Activated CD4-positive, alpha-beta T cell treated with anti-CD3 and anti-CD28 coated beads, Interleukin-2, Interleukin-6, amounts not matched to agents 100 ng/mL and 50 ng/mL, durations not matched to agents 16 hours and 8 hours (primary cell): ENCODE results near the gene C13orf46.
"Not testable (repeated sequence)": the region's sequence is repeated elsewhere in the genome, so short reads cannot be mapped to it uniquely, and the experiment has no call there.

Experiments
- DNase-seq: peaks from one replicate; pipeline ENCODE4 v3.0.0-alpha.2; 2020

Gene C13orf46

DNA sequence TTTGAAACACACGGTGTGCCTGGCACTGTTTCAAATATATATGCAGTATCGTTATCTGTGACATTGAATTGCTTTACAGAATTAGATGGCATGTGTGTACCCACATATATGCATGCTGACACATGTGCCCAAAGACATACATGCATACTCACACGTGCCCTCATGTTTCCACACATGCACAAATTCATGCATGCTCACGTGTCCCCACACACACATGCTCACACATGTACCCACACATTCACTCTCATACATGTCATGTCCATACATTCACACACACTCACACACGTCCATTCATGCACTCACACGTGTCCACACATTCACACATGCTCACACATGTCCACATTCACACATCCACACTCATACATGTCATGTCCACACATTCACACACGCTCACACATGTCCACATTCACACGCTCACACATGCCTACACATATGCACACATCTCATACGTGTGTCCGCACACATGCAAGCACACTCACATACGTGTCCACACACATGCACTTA, 17.9 kb upstream of the C13orf46 start:
- DNase-seq, result no peak

DNA sequence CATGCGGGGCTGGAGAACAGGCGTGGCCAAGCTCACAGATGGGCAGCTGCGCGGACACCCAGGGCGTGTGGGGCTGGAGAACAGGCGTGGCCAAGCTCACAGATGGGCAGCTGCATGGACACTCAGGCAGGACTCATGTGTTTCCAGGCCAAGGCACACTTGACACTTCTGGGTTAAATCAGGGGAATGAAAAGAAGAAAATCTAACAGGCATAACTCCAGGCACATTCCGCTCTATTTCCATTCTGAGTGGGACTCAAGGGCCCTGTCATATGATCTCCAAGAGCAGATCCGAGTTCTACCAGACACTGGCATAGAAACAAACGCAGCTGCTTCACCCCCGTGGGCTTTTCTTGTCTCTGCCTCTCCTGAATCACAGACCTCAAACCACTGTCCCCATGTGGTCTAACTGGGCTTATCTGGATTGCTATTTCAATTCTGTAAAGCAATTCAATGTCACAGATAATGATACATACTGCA, 17.4 kb upstream of the C13orf46 start:
- no peak for DNase-seq

DNA sequence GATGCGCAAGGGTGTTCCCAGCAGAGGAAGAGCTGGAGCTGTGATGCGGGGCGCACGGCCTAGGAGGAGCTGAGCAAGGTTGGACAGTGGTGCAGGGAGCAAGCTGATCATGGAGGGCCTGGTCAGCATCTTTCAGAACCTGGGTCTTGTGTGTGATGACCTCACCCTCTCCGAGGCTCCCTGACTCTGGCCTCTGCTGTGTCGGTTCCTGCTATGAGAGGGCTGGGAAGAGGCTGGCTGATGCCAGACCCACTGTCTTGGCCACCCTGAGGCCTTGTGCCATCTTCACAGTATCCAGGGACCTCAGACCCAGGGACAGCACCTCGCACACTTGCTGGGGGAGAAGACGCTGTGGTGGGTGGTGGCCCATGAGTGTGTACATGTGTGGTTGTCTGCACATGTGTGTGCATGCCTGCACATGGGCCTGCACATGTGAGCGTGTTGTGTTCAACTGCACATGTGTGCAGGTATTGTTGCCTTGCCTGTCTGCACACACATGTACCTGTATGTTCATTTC, 16.5 kb upstream of the C13orf46 start:
- DNase-seq, result no peak

DNA sequence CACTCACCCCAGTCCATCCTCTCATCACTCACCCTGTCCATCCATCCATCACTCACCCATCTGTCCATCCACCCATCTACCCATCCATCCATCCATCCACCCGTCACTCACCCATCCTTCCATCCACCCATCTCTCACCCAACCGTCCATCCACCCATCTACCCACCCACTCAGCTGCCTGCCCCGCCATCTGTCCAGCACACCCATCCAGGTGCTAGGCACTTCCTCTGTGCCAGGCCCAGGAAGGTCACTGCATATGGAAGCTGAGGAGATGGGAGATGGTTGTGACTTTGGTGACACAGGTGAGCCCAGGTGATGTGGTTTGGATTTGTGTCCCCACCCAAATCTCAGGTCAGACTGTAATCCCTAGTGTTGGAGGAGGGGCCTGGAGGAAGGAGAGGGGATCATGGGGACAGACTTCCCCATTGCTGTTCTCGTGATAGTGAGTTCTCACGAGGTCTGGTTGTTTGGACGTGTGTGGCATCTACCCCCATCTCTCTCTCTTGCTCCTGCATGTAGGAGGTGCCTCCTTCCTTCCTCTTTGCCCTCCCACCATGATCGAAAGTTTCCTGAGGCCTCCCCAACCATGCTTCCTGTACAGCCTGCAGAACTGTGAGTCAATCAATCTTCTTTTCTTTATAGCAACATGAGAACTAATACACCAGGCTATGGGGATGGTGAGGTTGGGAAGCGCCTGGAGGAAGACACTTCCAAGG, 15.9 kb upstream of the C13orf46 start:
- DNase-seq, result no peak

DNA sequence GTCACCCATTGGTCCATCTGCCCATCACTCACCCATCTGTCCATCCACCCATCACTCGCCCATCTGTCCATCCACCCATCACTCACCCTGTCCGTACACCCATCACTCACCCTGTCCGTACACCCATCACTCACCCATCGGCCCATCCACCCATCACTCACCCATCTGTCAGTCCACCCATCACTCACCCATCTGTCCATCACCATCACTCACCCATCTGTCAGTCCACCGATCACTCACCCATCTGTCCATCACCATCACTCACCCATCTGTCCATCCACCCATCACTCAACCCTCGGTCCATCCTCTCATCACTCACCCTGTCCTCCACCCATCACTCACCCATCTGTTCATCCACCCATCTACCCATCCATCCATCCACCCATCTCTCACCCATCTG, 15.0 kb upstream of the C13orf46 start:
- not testable (repeated sequence) for DNase-seq

DNA sequence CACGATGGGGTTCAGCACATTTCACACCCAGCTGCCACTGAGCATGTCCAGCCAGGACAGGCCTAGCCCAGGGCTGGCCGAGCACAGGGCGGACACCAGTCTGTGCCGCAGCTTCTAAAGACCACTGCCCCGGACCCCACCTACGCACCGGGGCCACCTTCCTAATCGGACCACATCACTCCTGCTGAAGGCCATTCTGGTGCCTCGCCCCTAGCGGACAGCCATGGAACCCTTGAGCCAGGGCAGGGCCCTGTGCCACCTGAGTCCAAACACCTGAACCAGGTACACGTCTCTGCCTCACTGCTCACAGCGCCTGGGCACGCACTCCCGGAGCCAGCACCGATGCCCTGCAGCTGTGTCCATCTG, 8.4 kb upstream of the C13orf46 start:
- DNase-seq, result no peak

DNA sequence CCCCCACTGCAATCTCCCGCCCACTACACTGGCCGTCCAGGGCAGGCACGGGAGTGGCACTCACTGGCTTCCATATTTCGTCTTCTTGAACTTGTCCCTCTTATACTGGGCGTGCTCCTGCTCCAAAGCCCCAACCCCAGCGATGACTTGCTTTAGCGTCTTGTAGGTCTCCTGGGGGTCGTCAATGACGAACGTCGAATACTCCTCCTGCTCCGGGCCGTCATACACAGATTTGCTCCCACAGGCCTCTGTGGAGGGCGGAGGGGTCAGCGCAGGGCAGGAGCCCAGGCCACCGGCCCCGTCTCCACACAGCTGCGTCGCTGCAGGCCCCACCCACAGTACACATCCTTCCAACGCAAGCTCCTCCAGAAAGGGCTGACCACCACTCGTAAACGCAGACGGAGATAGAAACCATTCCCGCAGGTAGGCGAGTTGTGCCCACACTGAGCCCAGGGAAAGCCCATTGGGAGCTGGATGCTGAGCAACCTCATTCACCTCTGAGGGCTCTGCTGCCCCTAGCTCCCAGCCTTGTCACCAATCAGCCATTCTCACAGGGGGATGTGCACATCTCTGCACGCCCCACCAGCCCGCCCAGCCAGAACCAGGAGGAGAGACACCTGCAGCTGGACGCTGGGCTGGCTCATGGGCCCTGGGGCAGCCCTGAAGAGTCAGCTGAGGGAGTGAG, 7.9 kb upstream of the C13orf46 start:
- DNase-seq, result no peak

DNA sequence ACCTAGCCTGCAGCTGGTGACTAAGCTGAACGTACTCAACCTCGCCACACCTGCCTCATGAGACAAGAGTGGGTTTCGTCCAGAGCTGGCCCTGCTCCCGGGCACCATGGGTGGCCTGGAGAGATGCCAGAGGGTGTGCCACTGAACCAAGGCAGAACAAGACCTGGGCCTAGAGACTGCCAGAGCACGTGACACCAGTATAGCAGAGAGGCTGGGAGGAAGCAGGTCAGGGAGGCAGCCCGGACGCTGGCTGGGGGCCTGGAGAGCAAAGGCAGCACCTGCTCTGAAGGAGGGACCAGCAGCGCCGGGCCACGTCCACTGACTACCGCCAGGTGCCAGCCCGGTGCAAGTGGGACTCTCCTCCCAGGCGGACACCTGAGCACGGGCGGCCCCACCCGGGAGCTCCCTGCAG, 7.3 kb upstream of the C13orf46 start:
- no peak for DNase-seq

DNA sequence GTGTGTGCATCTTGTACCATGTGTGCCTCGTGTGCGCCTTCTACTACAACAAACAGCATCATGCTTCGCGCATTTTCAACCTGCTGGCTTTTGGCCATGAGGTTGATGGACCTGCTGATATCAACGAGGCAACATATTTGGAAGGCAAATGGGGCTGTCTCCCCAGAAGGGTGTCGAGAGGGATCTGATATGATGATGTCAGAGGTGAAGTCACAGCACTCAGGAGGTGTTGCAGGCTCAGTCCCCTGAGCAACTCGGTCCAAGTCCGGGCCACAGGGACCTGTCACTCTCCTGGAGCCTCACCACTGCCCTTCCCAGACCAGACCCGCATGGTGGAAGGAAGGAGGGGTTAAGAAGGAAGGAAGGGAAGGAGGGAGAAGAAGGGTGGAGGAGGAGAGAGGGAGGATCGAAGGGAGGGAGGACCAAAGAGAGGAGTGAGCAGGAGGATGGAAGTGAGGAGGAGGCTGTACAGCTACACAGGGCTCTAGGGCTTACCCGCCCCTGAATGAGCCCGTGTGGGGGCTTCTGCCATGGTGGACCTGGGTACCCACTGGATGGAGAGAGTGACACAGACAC, 6.7 kb upstream of the C13orf46 start:
- DNase-seq, result no peak

DNA sequence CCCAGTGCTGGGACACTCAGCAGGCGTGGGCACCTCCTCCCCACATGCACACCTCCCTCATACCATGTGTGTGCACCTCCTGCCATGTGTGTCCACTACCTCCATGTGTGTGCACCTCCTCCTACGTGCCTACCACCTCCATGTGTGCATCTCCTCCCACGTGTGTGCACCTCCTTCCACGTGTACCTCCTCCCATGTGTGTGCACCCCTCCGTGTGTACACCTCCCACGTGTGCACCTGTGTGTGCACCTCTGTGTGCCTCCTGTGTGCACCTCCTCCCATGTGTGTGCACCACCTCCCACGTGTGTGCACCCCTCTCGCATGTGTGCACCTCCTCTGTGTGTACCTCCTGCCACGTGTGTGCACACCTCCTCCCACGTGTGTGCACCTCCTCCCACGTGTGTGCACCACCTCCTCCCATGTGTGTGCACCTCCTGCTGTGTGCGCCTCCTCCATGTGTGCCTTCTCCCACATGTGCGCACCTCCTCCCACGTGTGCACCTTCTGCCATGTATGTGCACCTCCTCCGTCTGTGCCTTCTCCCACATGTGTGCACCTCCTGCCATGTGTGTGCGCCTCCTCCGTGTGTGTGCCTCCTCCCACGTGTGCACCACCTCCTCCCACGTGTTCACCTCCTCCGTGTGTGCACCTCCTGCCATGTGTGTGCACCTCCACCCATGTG, 6.1 kb upstream of the C13orf46 start:
- no peak for DNase-seq

DNA sequence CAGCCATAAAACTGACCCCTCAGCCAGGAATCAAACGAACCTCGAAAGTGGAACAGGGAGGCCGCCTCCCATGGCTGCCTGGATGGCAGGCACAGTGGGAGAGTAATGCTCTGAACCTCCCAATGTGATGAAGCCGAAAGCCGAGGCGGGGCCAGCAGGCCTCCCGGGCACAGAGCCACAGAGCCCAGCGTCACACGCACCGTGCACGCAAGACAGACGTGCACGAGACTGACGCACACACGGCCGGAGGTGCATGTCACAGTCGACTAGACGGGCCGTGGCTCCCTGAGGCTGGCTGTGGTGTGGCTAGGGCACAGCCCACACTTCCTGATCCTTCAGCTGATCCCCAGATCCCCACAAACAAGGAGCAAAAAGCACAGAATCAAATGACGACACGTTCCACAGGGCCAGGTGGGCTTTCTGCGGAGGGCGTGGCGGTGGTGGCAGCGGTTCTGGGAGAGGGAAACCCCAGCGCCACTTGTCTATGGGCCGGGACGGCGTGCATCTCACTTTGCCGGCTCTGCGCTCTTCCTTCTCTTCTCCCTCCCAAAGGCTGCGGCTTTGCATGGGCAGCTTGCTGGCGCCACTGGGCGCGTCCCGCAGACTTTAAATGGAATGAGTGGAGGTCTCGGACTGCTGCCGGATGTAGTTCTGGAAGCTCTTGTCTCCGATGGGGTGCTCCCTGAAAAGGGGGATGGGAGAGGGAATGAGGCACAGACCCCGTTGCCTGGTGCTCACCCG, 5.0 kb upstream of the C13orf46 start:
- no peak for DNase-seq

DNA sequence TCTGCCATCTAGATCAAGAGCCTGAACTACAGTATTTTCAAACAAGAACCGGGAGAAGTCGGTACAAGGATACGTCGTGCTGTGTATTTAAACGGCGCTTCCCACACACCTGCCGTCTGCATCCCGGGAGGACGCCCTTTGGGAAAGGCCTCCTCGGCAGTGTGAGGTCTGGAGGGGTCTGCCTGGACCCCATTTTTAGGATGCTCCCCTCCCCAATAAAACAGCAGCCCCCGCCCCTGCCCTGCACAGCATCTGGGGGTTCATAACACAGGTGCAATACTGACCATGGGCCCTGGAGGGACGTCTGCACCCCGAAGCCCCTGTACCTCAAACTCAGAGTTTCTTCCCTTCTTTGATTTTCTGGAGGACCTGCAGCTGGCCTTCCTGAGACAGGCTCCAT, 4.1 kb upstream of the C13orf46 start:
- no peak for DNase-seq

DNA sequence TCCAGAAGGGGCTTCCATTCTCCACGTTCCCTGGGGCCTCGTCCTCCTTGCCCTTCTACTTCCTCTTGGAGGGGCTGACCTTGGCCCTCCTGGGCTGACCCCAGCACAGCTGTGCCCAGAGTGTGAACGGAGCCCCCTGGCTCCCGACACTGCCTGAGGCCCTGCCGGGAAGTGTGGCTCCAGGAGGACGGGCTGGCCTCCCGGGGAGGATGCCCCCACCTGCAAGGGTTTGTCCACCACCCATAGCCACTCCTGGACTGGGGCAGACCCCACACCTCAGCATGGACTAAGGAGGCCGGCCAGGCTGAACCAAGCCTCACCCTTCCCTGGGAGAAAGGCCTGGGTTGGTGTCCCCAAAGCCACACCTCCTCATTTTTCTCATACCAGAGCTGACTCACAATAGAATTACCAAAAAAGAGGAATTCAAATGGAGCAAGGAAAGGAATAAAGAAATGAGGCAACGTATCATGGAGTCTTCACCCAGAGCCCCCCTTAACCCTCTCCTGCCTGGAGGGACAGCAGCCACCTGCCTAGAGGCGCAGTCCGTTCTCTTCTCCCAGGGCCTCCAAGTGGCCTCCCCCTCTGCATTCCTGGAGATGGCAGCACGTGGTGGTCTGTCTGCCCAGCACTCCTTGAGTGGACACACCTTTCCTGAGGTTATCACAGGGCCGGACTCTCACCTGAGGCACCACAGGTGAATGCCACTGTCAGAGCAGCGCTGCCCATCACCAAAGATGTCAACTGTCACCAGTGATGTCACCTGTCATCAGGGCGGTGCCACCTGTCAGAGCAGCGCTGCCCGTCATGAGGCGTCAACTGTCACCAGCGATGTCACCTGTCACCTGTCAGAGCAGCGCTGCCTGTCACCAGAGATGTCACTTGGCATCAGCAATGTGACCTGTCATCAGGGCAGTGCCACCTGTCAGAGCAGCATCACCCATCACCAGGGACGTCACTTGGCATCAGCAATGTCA, 3.1 kb upstream of the C13orf46 start:
- no peak for DNase-seq

DNA sequence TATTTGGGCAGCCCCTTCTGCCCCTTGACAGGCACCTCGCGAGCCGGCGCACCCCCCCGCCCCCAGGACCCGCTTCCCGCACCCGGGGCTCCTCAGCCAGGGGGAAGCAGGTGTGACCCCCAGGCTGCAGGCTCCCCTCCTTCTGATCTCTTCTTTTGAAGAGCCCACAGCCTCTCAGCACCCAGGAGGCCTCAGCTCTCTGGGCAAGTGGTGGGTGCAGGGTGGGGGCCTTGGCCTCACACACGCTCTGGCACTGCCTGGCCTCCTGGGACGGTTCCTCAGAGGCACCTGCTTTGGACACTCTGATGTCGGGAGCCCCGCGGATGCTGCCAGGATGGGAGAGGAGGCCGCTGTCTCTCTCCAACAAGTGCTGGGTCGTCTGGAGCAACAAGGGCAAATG, 1.5 kb upstream of the C13orf46 start:
- DNase-seq, result no peak

DNA sequence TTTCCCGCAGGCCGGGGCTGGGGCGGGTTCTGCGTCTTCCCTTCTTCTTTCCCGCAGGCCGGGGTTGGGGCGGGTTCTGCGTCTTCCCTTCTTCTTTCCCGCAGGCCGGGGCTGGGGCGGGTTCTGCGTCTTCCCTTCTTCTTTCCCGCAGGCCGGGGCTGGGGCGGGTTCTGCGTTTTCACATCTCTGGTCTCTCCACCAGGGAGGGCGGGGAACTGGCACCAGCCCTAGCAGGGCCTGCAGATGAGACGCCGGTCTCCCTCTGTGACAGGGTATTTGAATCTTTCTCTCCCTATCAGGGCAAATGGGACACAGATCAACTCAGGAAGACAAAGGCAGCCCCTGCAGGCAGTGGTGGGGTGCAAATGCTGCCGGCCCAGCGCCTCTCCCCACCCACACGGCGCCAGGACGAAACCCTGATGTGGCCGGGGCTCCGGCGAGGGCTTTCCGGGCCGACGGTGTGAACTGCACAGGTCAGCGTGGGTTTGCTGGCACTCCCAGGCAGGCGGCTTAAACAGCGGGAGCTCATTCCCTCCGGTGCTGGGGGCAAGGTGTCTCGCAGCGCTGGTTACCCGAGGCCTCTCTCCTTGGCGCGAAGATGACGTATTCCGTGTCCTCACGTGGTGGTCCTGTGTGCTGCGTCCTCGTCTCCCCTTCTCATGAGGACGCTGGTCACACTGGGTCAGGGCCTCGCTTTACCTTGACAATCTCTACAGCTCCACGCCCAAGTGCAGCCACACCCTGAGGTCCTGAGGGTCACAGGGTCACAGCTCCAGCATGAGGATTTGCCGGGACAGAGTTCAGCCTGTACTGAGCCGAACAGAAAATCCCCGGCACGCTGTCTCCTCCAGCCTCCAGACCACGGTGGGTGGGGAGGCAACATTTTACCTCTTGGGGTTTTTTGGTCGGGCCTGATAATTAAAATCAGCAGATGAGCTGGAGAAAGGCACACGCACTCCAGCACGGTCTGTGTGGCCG, 717 bp upstream of the C13orf46 start:
- DNase-seq, result no peak

DNA sequence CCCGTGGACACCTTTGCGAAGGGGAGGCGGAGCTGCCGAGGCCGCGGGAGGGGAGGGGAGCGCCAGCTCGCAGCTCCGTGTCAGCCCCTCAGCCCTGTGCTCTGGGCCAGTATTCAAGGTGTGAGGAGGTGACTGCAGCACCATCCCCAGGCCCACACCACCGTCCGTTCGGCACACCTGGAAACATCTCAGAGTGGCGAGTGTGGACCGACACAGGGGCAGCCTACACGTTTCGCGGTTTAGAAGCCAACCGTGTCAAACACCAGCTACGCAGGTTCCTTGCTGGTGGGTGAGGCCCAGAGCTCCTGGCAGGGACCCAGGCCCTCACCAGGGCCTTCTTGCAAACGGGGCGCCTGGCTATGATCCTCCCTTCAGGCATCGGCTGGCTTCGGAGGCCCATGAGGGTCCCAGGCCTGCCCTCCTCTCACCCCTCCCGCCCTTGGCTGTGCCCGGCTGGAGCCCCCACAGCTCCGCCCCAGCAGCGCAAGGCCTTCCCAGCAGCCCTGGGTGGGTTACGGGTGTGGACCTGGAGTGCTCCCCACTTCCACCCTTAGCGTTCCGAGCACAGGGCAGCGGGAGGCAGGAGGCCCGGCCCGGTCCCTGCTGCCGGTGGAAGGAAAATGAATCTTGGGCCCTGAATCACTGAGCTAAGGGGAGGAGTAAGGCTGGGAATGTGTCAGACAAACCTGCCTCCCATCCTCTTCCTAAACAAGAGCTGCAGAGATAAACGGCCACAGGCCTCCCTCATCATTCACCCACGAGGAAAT, 1.2 kb downstream of the C13orf46 start:
- no peak for DNase-seq

DNA sequence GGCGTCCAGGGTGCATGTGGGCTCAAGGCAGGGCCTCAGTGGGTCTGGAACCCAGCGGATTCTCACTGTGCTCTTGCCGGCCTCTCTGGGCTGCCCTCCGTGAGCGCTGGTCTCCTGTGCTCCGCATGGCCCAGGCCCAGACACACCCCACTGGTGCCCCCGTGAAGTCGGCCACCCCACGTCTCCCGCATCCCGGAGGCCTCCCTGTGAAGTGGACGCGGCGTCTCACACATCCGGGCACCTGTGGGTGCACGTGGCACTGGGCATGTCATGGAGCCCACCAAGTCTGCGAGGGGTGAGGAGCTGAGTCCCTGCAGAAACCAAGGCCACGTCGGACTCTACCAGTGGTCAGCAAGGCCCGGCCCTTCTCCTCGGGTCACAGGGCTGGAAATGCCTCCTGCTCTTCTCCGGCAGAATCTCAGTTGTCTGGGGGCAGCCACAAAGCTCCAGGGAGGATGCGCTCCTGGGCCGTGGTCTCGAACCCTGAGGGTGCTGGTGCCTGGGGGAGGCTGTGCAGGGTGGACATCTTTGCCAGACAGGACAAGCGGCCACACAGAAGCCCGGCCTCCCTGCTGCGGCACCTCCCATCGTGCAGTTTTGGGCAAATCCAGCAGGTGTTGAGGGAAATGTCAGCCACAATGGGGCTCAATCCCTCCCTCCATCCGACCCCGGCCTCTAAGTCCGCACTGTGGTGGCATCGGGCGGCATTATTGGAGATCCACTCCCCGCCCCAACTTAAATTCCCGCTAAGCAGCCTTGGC, 2.2 kb downstream of the C13orf46 start:
- DNase-seq, result no peak

DNA sequence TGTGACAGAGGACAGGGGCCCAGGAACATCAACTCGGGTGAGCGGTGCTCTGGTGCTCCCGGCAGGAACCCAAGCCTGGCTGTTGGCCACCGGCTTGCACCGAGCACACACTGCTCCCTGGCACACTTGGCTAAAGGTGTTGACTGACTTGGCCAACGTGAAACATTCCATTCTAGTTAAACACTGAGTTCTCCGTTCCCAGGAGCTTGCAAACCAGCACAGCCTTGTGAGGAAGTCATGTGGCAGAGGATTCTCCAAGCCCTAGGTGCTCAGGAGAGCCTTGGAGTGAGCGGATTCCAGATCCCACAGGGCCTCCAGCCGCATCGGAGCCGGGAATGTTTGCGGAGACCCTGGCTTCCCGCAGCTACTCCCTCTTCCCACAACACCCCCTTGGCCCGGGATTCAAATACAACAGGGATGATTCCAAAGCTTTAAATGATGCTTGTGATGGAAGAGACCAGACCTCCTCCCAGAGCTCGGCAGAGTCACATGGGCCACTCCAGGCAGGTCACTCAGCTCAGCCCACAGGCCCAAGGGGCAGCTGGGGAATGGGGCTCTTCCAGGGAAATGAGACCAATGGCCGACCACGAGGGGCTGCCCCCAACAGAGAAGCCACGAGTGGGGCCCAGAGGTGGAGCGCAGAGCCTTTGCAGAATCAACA, 2.9 kb downstream of the C13orf46 start:
- DNase-seq, result no peak
